VCaP (cell line): ENCODE data around the gene SCPEP1.

ENCODE experiments used
- H3K27ac ChIP-seq: fragments of 450-650 bp; 2 replicates; pipeline ENCODE4 v1.5.1; 2017
- TF ChIP-seq, protein P1 (sequence below): fragments of 450-650 bp; conservative IDR thresholded peaks from 2 replicates; pipeline ENCODE4 v1.5.1; 2017; ENCODE audit warnings: mild to moderate bottlenecking, moderate library complexity

The SCPEP1 gene

DNA sequence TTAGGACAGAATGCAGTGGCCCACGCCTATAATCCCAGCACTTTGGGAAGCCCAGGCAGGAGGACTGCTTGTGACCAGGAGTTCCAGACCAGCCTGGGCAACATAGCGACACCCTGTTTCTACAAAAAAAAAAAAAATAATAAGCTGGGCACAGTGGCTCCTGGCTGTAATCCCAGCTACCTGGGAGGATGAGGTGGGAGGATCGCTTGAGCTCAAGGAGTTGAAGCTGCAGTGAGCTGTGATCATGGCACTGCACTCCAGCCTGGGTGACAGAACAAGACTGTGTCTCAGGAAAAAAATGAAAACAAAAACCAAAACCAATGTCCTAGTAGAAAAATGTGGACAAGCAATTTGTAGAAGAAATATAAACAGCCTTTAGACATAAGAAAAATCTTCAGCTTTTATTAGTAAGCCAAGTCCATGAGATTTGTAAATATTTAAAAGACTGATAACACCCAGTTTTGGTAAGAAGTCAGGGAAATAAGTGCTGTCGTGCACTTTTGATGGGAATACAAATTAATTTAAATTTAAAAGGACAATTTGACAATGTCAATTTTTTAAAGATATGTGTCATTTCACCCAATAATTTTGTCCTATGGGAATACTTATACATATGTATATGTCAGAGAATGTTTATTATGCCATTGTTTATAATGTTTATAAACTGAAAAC is 11.1 kb downstream of the SCPEP1 start:
- peak overlapping the region; percentile 33; the same call in 1 of the 2 replicates for H3K27ac ChIP-seq
- TF ChIP-seq, protein P1, sequence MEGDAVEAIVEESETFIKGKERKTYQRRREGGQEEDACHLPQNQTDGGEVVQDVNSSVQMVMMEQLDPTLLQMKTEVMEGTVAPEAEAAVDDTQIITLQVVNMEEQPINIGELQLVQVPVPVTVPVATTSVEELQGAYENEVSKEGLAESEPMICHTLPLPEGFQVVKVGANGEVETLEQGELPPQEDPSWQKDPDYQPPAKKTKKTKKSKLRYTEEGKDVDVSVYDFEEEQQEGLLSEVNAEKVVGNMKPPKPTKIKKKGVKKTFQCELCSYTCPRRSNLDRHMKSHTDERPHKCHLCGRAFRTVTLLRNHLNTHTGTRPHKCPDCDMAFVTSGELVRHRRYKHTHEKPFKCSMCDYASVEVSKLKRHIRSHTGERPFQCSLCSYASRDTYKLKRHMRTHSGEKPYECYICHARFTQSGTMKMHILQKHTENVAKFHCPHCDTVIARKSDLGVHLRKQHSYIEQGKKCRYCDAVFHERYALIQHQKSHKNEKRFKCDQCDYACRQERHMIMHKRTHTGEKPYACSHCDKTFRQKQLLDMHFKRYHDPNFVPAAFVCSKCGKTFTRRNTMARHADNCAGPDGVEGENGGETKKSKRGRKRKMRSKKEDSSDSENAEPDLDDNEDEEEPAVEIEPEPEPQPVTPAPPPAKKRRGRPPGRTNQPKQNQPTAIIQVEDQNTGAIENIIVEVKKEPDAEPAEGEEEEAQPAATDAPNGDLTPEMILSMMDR, result no peak

DNA sequence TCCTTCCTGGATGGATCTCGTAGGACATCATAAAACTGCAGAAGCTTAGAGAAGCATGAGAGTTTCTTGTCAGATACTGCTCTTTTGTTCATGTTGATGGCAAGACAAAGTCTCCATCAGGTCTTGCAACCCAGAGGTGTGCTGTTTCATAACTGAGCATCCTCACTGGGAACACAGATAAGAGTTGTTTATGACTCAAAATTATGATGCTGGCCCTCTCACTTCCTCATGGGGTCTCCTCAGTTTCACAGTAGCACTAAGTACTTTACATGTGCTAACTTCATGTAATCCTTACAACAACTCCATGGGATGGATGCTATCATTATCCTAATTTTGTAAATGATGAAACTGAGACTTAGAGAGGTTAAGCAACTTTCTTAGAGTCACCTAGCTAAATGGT is 14.4 kb downstream of the SCPEP1 start:
- TF ChIP-seq, protein P1, result no peak
- H3K27ac ChIP-seq, result no peak overlapping the region

DNA sequence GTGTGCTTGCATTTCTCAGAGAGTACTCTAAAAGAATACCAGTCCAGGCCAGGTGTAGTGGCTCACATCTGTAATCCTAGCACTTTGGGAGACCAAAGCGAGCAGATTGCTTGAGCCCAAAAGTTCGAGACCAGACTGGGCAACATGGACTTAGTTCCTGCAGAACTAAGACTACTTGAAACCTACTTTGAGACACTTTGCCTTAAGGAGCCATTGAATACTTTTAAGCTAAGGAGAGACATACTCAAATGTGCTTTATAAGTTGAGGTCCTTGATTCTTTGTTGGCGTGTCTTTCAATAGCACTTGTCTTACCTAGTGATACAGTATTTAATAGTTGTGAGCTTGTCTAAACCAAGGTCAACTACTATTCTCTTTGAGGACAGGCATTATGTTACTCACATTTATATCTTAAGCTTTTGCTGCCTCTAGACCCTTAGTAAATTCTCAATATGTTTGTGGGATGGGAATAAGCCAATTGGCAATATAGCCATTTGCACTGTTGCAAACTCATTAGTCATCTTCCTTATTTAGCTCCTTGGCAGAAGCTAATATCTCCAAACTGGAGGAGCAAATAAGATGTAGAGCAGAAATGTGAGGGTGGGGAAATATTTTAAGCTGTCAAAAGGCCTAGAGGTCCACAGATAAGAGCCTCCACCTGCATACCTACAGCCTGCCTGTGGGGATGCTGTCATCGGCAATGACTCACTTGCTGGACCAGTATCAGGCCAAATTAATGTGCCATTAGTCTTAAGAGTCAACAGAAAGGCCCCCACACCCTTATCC is 16.3 kb downstream of the SCPEP1 start:
- TF ChIP-seq, protein P1, result no peak
- no peak overlapping the region for H3K27ac ChIP-seq

DNA sequence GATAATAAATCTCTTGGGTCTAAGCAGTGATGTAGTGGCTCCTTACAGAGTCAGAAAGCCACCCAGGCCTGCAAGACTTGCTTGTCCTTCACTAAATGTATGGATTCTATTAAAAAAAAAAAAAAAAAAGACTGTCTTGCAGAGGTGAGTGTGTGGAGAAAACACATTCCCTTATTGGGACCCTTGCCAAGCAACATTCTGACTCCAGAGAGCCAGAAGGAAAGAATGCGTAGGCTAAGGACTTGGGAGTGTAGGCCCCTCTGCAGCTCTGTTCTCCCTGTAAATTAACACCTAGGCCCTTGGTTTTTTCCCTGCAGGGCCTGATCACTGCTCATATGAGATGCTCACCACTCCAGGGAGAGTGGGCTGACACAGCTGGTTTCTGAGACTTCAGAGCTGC is 17.8 kb downstream of the SCPEP1 start:
- H3K27ac ChIP-seq, result no peak overlapping the region
- TF ChIP-seq, protein P1, result no peak

DNA sequence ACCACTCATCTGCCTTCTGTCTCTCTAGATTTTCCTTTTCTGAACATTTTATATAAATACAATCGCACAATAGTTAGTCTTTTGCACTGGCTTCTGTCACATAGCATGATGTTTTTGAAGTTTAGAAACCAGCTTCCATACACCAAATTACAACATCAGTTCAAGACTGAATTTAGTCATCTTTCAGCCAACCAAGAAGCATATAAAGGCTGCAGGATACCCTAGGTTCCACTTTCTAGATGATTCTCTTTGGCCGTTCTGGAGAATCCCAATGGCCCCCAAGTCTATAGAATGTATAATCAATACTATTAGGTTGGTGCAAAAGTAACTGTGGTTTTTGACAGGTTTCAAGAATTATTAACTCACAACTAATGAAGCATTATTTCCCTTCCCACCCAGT is 19.4 kb downstream of the SCPEP1 start:
- TF ChIP-seq, protein P1, result no peak
- no peak overlapping the region for H3K27ac ChIP-seq

DNA sequence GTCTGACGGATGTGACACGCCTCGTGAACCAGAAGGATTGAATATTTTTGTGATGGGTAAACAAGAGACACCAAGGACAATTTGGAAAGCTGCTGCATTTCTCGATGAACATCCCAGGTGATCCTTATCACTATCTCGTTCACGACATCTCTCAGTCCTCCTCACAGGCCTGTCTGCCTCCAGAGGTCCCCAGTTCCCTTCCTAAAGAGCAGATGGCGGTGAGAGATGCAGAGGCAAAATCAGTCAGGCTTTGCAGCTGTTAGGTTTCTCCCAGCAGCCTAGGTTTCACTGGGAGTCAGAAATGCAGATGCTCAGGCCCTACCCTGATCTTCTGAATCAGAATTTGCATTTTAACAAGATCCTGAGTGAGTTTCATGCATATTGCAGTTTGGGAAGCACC is 23.6 kb downstream of the SCPEP1 start:
- H3K27ac ChIP-seq, result no peak overlapping the region
- TF ChIP-seq, protein P1, result peak; percentile 41

DNA sequence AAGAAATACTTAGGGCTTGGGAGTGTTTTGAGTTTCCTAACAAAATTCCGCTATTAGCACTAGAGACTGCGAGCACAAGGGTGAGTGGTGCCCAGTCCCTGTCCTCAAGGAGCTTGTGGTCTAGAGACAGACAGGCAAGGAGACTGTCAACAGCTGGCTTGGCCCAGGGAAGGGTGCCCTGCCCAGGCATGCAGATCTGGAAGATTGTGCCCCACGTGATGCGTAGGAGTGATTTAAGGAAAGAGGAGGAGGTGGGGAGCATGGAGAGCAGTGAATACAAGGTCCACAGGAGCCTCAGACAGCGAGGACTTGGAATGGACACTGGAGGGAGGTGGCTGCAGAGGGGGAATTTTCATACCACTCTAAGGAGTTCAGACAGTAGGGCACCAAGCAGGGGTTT is 25.0 kb downstream of the SCPEP1 start:
- no peak overlapping the region for H3K27ac ChIP-seq
- TF ChIP-seq, protein P1, result no peak
